Astrocyte of the cerebellum (primary cell): ENCODE data around the gene GIT2.

Experiments
- DNase-seq: peaks from one replicate; pipeline ENCODE4 v3.0.0-alpha.2; 2011; ENCODE audit warnings: low read depth
- H3K4me3 ChIP-seq: 2 replicates; pipeline ENCODE4 v1.5.1; 2011; ENCODE audit warnings: mild to moderate bottlenecking, low read depth, low read length, moderate library complexity
- in situ Hi-C: cut with HindIII; loops from 2 replicates; pipeline ENCODE4 v1.10.0; 2017; ENCODE audit warnings: low sequenced_read_pairs
- TF ChIP-seq, protein P1 (sequence below): IDR thresholded peaks from 2 replicates; pipeline ENCODE4 v1.5.1; 2012; ENCODE audit warnings: low read length, low read depth, moderate library complexity, mild to moderate bottlenecking; ENCODE audit errors: missing control alignments

Gene GIT2

GRCh38 chr12:109923038-109923437 is 73.1 kb downstream of the GIT2 start:
- H3K4me3 ChIP-seq, result no peak overlapping the region
- in situ Hi-C loops, result no loop called here
- no peak for DNase-seq
- TF ChIP-seq, protein P1, sequence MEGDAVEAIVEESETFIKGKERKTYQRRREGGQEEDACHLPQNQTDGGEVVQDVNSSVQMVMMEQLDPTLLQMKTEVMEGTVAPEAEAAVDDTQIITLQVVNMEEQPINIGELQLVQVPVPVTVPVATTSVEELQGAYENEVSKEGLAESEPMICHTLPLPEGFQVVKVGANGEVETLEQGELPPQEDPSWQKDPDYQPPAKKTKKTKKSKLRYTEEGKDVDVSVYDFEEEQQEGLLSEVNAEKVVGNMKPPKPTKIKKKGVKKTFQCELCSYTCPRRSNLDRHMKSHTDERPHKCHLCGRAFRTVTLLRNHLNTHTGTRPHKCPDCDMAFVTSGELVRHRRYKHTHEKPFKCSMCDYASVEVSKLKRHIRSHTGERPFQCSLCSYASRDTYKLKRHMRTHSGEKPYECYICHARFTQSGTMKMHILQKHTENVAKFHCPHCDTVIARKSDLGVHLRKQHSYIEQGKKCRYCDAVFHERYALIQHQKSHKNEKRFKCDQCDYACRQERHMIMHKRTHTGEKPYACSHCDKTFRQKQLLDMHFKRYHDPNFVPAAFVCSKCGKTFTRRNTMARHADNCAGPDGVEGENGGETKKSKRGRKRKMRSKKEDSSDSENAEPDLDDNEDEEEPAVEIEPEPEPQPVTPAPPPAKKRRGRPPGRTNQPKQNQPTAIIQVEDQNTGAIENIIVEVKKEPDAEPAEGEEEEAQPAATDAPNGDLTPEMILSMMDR, result no peak

GRCh38 chr12:109921982-109922381 is 74.2 kb downstream of the GIT2 start:
- in situ Hi-C loops, result no loop called here
- TF ChIP-seq, protein P1, result no peak
- no peak overlapping the region for H3K4me3 ChIP-seq
- DNase-seq, result no peak

DNA sequence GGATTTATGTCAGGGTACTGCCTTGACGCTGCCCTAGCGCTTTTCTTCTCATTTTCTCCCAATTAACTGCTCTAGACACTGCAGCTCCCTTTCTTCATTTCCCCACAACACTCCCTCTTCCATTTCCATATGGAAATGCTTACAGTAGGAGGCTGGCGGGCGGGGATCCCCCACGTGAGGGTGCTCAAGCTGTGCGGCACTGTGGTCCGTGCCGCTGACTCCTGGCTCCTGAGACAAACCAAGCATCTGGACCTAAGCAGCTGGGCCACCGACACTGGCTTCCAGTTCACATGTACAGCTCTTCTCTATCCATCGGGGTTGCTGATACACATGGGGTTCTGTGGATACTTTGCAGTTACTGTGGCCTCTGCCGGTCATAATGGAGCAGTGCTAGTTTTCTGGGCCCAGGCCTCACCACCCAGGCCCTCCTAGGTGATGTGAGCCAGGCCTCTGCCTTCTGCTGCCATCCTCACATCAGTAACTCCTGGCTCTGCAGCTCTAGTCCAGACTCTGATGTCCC is 75.8 kb downstream of the GIT2 start:
- in situ Hi-C loops, result no loop called here
- no peak overlapping the region for H3K4me3 ChIP-seq
- TF ChIP-seq, protein P1, result no peak
- no peak for DNase-seq

DNA sequence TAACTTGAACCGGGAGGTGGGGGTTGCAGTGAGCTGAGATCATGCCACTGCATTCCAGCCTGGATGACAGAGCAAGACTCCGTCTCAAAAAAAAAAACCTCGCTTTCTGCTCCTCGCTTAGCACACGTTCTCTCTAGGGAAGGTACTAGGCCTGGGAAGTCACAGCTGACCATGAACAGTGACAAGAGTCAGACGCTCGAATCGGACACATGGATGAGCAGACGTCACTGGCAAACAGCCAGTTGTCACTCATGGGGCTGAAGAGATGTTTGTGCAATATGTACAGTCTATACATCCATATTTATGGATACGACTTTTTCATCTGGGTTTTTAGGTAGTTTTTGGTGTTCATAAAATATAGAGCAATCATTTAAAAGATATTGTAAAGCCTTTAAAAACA is 76.7 kb downstream of the GIT2 start:
- TF ChIP-seq, protein P1, result no peak
- no peak for DNase-seq
- no peak overlapping the region for H3K4me3 ChIP-seq
- in situ Hi-C loops, result no loop called here

- in situ Hi-C loops, result no loop called here
- no peak for DNase-seq
Measured at GRCh38 chr12:109916045-109916444, 80.1 kb downstream of the GIT2 start.

DNA sequence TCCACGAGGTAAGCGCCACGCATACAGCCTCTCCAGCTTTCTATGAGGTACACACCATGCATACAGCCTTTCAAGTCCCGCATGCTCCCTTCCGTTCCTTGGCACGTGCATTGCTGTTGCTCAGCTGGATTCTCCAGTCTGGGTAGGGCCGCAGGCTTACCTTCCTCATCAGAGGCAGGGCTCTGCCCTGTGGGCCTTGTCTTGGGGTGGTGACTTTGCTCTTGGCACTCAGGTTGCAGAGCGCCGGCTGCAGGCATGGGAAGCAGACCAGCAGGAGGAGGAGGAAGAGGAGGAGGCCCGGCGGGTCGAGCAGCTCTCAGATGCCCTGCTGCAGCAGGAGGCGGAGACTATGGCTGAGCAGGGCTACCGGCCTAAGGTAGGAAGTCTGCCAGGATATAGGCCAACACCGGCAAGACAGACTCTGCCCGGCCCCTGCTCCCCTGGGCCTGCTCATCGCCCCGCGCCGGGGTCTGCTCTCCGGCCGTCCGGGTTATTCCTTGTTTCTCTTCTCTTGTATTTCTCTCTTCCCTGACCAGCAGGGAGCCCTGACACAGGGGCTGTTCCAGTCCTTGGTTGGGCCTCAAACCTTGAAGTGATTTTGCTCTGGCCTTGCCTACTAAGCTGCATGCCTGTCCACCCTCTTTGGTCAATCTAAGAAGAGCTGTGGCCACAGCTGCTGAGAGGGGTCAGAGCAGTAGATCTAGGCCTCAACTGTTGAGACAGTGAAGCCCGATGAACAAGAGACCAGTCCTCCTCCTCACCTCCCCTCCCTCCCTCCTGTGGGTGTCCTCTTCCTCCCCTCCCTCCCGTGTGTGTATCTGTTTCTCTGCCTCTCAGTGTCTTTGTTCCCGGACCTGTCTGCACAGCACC is 80.8 kb downstream of the GIT2 start:
- TF ChIP-seq, protein P1, result no peak
- H3K4me3 ChIP-seq, result no peak overlapping the region
- in situ Hi-C loops, result no loop called here
- DNase-seq, result no peak

More at GRCh38 chr12:109916045-109916444, 80.1 kb downstream of the GIT2 start:
- TF ChIP-seq, protein P1, result no peak
- no peak overlapping the region for H3K4me3 ChIP-seq
